Medulla oblongata (tissue), 1 donor: ENCODE data around the gene PDE4D.

Experiments used
- DNase-seq: peaks from one replicate; pipeline ENCODE4 v3.0.0-alpha.2; 2015; ENCODE audit errors: extremely low spot score

Gene PDE4D

DNA sequence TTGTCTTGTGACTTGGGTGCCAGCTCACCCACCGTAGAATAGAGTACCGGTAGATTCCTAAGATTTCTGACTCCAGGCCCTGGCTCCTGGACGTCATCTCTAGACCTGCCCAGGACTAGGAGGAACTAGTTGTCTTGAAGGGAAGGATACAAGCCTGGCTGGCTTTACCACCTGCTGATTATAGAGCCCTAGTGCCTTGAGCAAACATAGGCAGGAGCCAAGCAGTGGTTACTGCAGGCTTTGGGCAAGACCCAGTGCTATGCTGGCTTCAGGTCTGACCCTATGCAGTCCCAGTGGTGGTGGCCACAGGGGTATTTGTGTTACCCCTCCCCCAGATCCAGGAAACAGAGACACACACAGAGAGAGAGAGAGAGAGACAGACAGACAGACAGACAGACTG lies 606.2 kb downstream of the PDE4D start:
- DNase-seq, result no peak

DNA sequence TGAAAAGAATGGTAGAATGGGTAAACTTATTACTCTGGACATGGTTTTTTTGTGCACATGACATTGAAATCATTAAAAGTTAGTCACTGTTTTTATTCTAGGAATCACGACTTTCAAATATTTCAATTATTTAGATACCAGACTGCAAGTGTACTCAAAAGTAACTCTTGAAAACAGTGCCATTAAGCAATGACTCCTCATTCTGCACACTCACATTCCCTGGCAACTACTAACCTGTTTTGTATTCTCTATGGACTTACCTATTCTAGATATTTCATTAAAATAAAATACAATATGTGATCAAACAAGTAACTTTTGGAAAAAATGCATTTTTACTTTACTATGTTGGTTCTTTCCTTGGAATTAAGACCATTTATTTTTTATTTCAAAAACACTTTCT lies 607.0 kb downstream of the PDE4D start:
- DNase-seq, result no peak

DNA sequence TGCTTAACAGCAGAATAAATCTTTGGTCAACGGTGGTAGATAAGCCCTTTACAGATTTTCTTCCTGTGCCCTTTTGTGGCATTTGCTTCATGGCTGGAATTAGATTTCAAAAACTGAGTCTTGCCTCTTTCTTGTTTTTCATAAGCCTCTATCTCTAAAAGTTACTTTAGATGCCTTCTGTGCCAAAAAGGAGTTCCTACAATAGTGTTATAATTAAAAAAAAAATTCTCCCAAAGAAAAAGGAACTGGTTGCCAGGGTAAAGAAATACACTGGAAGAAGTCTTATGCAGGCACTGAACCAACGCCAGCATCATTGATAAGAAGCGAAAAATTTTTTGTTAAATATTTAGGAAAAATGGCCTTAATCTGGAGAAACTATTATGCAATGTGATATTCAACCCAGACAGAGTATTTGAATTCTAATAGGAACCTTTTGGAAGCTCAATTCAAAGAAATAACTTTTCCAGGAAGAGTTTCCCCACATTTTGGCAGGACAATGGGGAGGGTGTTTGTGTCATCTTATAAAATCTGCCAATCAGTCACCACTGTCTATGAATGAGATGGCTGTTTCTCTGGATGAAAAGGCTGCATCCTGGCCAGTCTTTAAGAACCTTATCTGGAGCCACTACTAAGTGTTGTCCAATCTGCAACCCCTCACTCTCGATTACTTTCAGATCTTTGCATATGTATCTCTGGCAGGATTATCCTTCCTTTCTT lies 608.1 kb downstream of the PDE4D start:
- no peak for DNase-seq

DNA sequence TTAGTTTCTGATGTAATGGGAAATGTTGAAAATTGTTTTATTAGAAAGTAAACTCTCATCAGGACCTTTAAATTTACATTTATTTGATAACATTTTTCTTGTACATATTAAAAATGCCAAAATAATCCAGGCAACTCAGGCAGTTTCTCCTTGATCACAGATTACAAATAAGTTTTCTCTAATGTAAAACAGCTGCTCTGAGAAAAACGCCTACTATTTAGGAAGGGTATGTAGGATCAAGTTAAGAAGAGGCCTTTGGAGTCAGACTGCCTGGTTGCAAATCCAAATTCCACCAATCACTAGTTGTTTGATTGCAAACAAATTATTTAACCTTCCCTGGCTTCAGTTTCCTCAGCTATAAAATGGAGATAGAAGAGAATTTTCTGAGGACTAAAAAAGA lies 610.8 kb downstream of the PDE4D start:
- DNase-seq, result no peak

DNA sequence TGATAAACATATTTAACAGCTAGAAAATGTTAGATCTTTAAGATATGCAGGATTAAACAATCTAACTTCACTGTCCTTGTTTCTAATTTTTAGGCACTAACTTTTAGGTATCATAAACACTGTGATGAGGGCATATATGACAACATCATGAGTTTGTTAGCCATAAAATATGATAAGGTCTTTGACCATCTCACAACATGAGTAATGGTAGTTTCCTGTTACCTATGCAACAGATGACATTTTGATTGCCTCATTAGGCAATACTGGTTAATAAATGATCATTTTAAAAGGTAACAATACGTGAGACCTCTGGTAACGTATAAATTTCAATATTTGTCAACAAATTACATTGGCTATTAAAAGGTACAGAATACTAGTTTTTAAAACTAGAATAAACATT lies 613.5 kb downstream of the PDE4D start:
- no peak for DNase-seq

- no peak for DNase-seq
Measured at GRCh38 chr5:59276917-59277372, 616.6 kb downstream of the PDE4D start.

GRCh38 chr5:59276325-59276675 lies 617.2 kb downstream of the PDE4D start:
- DNase-seq, result no peak

DNA sequence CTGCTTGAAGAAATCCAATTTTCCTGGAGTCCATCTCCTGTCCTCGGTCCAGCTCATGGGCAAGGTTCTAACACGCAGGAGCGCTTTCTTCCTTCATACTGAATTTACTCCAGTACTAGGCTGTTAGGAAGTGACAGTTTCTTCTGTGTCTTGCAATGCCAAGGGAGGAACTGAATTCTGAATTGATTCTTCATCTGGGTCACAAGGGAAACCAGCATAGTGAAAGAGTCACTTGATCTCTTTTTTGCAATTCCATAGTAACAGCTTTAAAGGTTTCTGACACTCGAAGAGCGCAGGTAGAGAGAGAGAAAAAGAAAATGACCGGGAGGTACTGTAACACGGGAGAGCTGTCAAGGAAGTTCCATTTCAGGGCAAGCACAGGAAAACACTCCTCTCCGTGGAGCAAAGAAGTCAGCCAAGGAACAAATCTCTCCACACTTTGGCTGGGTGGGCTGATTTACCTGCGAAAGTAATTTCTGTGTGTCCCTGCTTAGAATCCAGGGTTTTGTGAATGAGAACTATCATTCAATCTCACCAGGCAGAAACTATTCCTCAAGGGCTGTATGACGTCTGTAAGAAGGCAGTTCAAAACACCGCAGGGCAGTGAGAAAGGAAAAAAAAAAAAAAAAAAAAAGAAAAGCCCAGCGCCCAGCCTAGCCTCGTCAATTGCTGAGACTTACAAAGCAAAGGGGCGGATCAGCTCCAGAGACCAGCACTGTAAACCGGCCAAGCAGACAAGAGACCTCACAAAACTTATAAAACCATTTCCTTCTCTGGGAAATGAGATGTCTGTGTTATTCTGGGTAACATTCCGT lies 617.8 kb downstream of the PDE4D start:
- DNase-seq, result peak; percentile 61

- no peak for DNase-seq
Measured at GRCh38 chr5:59275170-59275509, 618.4 kb downstream of the PDE4D start.

DNA sequence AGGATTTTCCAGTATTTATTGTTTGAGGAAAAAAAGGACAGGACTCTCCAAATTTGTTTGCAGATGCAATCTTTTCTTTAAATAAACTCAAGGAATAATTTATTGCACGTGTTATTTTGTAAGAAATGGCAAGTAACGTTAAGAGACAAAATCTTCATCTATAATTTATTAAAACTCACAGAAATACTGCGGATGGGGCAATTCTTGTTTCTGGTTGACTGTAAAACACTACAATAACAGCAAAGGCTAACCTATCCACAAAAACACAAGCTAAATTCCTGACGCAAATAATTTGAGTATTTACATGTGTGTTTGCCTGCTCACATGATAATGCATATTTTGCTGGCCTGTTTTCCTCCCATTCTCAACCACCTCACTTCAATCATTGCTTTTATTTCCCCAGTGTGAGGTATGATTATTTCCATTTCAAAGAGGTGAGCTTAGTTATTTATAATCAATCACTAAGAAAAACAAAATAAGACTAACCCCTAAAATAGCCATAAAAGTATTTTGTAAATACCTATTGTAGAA lies 619.4 kb downstream of the PDE4D start:
- DNase-seq, result no peak

DNA sequence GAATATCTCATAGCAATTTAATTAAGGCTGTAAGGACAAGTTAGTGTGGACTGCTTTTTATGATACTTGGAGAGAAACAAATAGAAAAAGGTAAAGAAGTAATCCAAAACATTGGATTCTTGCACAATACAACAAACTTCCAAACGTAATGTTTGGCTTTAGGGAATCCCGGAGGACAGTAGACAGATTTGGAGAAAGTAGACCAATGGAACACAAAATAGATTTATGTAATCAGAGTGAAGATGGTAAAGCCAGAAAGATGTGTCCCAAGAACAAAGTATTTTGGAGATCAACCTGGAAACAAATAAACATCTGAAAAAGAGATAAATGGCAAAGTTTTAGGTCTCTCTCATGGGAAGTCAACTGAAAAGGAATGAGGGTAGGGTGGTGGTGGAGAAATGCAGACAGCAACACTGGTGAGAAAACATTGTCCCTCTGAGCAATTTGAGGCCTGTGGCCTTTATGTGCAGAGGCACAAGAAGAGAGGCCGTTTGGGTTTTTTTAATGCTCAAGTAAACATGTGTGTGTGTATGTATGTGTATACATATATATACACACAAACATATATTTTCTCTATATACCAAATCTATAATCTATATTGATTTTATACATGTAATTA lies 620.6 kb downstream of the PDE4D start:
- DNase-seq, result no peak

DNA sequence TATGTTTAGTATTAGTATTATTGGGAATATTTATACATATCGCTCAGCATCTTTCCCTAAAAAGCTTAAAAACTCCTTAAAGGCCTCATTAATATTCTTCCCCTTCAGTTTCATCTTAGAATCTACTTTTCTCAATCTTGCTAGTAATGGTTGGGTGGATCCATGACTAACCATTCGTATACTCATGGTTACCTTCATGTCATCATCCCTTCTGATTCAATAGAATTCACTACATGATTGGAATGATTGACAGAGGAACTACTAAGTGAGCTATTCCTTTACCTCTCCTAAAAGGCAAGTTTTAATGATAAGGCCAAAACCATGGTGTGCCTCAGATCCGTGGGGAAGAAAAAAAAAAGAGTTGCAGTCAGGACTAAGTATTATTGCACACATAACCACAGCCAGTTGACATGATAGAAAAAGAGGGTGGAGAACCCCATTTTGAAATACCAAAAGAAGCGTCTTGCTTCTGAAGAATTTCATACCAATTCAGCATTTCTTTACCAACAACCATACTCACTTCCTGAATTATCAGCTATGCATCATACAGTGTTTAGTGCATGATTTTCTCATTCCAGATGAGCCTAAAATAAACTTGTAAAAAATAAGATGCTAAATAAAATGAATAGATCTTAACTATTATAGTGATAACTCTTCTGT lies 624.6 kb downstream of the PDE4D start:
- no peak for DNase-seq

GRCh38 chr5:59267033-59267432 lies 626.5 kb downstream of the PDE4D start:
- no peak for DNase-seq

GRCh38 chr5:59266410-59266809 lies 627.1 kb downstream of the PDE4D start:
- no peak for DNase-seq

DNA sequence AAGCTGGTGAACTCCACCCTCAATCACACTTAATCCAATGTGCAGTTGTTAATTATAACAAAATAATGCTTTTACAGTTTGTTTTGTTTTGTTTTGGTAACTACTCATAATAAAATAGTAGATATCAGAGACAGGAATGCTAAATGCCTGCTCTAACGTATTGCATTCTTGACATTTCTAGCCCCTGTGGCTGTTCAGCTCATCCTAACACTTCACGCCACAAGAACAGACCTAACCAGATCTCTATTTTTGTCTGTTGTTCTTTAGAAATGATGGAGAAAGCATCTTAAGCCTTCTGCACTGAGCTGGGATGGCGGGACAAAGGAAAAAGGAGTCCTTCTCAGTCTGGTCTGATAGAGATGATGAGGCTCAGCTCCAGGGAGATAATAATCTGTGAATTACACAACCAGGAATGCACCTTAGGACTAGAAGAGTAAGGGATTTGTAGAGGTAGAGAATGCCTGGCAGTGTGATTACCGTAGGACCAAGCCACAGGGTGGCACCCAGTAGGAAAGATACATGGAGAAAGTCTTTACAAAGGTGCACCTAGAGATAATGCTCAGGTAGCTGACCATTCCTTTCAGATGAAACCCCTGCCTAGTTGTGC lies 628.8 kb downstream of the PDE4D start:
- no peak for DNase-seq

DNA sequence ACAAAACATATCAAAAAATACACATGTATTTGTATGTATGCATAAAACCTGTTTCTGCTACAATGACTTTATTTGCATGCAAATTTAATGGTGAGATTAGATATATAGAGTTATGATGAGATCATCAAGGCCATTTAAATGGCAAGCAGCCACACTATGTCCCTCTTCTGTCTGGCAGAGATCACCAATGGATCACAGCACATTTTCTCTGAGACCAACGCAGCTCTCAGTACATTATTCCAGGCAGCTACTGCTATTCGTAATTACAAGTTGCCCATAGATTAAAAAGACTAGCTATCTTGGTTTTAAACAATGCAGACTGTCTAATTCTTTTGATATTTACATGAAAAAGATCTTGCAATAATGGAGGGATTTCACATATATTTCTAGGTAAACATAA lies 629.5 kb downstream of the PDE4D start:
- no peak for DNase-seq

GRCh38 chr5:59261969-59262368 lies 631.6 kb downstream of the PDE4D start:
- DNase-seq, result no peak

GRCh38 chr5:59260973-59261372 lies 632.6 kb downstream of the PDE4D start:
- no peak for DNase-seq

GRCh38 chr5:59260200-59260599 lies 633.3 kb downstream of the PDE4D start:
- no peak for DNase-seq

GRCh38 chr5:59259237-59259636 lies 634.3 kb downstream of the PDE4D start:
- no peak for DNase-seq

DNA sequence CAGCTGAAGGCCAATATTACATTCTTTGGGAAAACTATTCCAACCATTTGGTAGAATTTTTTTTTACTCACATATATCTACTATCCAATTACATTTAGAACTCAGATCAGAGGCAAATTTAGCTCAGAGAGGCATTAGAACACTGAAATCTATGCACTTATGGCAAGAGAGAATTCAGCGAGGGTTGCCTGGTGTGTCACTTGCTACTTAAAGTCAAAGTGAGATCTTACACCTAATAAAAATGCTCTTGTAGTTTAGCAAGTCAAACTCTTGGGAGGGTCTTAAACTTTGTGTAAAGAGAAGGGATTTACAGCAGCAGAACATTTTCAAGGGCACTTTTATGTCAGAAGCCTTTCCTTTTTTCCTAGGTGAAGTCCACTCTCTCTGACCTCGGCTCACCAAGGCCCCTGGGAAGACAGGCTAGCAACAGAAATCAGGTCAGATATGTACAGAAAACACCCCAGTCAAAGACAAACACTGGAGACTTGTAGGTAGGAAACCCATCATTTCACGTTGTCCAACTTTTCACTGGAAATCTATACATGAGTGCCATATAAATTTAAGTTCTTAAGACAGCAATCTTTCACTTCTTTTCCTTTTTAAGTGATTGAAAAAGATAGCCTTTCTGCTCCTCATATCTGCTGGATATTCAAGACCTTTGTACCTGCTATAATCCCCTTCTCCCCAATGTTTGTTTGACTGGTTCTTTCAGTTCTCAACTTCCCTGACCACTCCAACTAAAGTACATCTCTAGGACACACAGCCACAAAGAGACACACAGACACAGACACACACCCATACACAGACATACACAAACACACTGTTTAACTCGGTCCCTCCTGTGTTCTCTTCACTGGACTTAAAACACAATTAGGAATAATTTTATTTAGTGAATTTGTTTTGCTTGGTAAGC lies 635.8 kb downstream of the PDE4D start:
- DNase-seq, result no peak
